HG02852 (cell line): ENCODE measurements around the gene SLC41A3.
"Not testable (repeated sequence)": the region's sequence is repeated elsewhere in the genome, so short reads cannot be mapped to it uniquely, and the experiment has no call there.

Experiments used
- ATAC-seq: cut with Tn5 transposase; IDR thresholded peaks from one replicate; pipeline ENCODE4 v1.9.1; 2021; ENCODE audit warnings: mild to moderate bottlenecking, moderate library complexity; ENCODE audit not compliant: unreplicated experiment

The SLC41A3 gene

GRCh38 chr3:125960456-125961288 is 123.3 kb downstream of the SLC41A3 start:
- ATAC-seq: no peak

- no peak for ATAC-seq
Measured at GRCh38 chr3:125960066-125960424, 123.9 kb downstream of the SLC41A3 start.

- ATAC-seq: no peak
Measured at GRCh38 chr3:125959317-125960065, 124.4 kb downstream of the SLC41A3 start.

GRCh38 chr3:125958511-125959316 is 125.2 kb downstream of the SLC41A3 start:
- no peak for ATAC-seq

GRCh38 chr3:125957674-125958510 is 126.0 kb downstream of the SLC41A3 start:
- no peak for ATAC-seq

- ATAC-seq: not testable (repeated sequence)
Measured at GRCh38 chr3:125957020-125957419, 126.9 kb downstream of the SLC41A3 start.
